Choroid plexus epithelial cell (primary cell): ENCODE results near the gene GPR45.

Source experiments
- DNase-seq: peaks from one replicate; pipeline ENCODE4 v3.0.0-alpha.2; 2010; ENCODE audit warnings: low read depth
- H3K4me3 ChIP-seq: 2 replicates; pipeline ENCODE4 v1.5.1; 2011; ENCODE audit warnings: low read depth, mild to moderate bottlenecking, control low read depth, low read length, moderate library complexity
- TF ChIP-seq, protein P1 (sequence below): conservative IDR thresholded peaks from 2 replicates; pipeline ENCODE4 v1.5.1; 2011; ENCODE audit warnings: low read depth, mild to moderate bottlenecking, control low read depth, inconsistent platforms, low read length, moderate library complexity

The GPR45 gene

DNA sequence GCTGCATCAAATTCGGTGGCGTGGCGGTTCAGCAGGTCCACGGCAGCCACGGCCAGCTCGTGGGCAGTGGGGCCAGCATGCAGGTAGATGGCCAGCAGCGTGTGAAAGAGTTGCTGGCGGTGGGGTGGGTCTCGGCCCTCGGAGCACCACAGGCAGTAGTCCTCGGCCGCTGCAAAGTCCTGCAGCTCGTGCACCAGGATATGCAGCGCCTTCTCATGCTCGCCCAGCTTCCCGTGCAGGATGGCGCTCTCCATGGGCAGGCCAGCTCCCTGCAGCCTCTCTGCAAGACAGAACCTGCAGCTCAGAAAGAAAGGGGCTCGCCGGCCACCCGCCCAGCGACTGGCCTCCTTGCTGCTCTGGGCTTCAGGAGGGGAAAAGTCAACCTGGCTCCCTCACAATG lies 27.9 kb downstream of the GPR45 start:
- DNase-seq: no peak
- H3K4me3 ChIP-seq: no peak overlapping the region

DNA sequence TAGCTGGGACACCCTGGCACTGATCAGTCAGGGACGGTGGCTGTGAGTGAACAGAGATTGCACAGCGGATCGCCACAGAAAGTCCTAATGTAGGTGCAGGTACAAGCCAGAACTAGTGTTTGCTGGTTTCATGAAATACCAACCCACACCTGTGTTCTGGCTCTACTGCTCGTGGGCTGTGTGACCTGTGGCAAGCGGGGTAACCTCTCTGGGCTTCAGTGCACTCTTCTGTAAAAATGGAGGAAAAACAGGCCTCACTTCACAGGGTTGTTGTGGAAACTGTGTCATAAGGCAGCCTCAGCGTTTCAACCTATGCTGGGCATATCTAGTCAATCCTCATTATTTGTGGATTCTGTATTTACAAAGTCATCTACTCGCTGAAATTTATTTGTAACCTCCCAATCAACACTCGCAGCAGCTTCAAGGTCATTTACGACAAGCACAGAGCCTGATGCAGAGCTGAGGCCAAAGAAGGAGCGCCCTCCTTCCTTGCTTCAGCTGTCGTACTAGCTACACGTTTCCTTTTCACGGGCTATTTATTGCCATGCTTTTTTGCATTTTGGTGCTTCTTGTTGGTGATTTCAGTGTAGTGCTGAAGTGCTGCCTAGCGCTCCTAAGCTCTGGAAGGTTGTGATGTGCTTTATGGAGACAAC lies 30.0 kb downstream of the GPR45 start:
- TF ChIP-seq, protein P1, sequence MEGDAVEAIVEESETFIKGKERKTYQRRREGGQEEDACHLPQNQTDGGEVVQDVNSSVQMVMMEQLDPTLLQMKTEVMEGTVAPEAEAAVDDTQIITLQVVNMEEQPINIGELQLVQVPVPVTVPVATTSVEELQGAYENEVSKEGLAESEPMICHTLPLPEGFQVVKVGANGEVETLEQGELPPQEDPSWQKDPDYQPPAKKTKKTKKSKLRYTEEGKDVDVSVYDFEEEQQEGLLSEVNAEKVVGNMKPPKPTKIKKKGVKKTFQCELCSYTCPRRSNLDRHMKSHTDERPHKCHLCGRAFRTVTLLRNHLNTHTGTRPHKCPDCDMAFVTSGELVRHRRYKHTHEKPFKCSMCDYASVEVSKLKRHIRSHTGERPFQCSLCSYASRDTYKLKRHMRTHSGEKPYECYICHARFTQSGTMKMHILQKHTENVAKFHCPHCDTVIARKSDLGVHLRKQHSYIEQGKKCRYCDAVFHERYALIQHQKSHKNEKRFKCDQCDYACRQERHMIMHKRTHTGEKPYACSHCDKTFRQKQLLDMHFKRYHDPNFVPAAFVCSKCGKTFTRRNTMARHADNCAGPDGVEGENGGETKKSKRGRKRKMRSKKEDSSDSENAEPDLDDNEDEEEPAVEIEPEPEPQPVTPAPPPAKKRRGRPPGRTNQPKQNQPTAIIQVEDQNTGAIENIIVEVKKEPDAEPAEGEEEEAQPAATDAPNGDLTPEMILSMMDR: no peak
- H3K4me3 ChIP-seq: no peak overlapping the region
- no peak for DNase-seq

More for the DNA sequence above, 27.9 kb downstream of the GPR45 start:
- TF ChIP-seq, protein P1: no peak

DNA sequence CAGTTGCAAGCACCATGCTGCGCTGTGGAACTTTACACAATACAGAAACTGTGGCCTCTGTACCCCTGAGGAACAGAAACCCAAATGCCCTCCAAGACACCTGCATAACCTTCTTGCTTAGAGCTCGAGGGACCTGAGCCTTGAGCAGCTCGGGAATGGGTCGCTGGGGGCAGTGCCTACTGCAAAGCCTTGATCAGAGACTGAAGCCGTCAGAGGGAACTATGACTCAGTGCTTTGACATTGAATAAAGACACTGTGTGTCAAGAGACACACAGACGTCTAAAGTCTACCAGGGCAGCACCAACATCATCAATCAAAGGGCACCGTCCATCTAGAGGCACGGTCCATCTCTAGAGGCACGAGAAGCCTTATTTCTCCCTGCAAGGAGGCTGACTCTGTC lies 30.6 kb downstream of the GPR45 start:
- H3K4me3 ChIP-seq: no peak overlapping the region
- no peak for DNase-seq
- TF ChIP-seq, protein P1: no peak

DNA sequence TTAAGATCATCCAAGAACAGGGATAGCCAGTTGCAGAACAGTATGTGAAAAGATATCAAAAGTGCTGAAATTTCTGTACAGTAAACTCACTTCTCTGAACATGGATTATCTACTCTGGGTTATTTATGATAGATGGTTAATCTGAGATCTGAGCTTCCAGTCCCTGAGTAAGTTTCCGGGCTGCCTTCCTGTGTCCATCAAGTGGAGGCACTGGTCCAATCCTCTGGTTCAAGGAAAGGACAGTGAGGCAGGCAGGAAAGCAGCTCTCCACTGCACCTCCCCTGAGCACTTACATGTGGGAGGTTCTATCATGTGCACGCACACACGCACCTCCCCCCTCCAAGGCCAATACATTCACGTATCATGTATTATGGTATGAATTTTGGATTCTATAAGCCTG lies 32.5 kb downstream of the GPR45 start:
- H3K4me3 ChIP-seq: no peak overlapping the region
- peak; percentile 30 for DNase-seq
- TF ChIP-seq, protein P1: no peak

DNA sequence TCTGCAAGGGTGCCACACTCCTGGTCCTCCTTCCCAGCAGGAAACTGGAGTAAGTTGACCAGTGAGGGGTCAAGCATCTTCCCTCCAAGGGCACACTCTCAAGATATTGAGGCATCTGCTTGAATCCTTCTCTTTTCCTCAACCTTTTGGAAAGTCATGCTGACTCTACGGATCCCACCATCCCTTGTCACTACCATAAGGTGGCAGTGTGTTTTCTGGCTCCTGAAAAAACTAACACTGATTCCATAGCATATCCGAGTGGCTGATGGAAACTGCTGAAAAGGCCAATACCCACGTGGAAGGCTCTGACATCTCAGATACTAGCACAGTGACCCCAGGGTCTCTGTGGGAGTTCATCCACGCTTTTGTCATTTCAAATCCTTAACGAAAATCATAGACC lies 37.1 kb downstream of the GPR45 start:
- H3K4me3 ChIP-seq: no peak overlapping the region
- DNase-seq: no peak
- TF ChIP-seq, protein P1: peak; percentile 3

DNA sequence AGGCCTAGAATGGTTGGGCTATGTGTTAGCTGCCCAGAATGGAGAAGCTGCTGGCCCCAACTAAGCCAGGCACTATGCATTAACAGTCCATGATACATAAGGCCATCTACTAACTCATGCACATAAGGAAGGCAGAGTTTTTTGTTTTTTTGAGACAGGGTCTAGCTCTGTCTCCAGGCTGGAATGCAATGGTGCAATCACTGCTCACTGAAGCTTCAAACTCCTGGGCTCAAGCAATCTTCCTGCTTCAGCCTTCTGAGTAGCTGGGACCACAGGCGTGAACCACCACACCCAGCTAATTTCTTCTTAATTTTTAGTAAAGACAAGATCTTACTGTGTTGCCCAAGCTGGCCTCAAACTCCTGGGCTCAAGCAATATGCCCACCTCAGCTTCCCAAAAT lies 37.6 kb downstream of the GPR45 start:
- TF ChIP-seq, protein P1: no peak
- H3K4me3 ChIP-seq: no peak overlapping the region
- no peak for DNase-seq

DNA sequence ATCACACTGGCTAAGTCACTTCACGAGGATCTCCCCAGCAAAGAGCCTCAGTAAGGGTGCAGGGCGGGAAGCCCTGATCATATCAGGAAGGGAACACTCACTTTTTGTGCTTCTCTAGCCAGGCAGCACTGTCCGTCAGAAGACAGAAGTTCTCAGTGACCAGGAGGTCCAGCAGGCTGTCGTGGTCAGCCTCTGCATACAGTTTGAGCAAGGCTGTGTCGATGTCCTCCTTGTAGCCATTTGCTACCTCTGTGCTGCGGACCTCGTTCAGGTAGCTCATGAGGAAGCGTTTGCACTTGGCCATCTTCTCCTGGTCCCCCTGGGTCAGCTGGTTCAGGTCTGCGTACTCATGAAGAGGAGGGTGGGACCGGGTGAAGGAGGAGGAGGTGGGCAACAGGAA lies 38.7 kb downstream of the GPR45 start:
- TF ChIP-seq, protein P1: no peak
- H3K4me3 ChIP-seq: no peak overlapping the region
- no peak for DNase-seq
